ENCODE data around the gene PRSS57.
"Not testable (repeated sequence)": the region's sequence is repeated elsewhere in the genome, so short reads cannot be mapped to it uniquely, and the experiment has no call there.

The PRSS57 gene

GRCh38 chr19:688992-689391 lies 6.3 kb downstream of the PRSS57 start:
- DNase-seq: no peak

- no peak for DNase-seq
Measured at GRCh38 chr19:688214-688613, 7.0 kb downstream of the PRSS57 start.

GRCh38 chr19:687569-688166 lies 7.6 kb downstream of the PRSS57 start:
- DNase-seq: no peak

- no peak for DNase-seq
Measured at GRCh38 chr19:686589-687297, 8.5 kb downstream of the PRSS57 start.

- DNase-seq: no peak
Measured at GRCh38 chr19:685454-685931, 9.8 kb downstream of the PRSS57 start.

GRCh38 chr19:682678-683320 lies 12.5 kb downstream of the PRSS57 start:
- DNase-seq: no peak

GRCh38 chr19:681029-682019 lies 13.9 kb downstream of the PRSS57 start:
- DNase-seq: peak in 1 of 2 donors; percentile 56

- peak; percentile 100 for DNase-seq
Measured at GRCh38 chr19:680287-681028, 14.8 kb downstream of the PRSS57 start.

- DNase-seq: peak; percentile 31 to 62
Measured at GRCh38 chr19:679418-680286, 15.6 kb downstream of the PRSS57 start.

- no peak for DNase-seq
Measured at GRCh38 chr19:678791-679388, 16.4 kb downstream of the PRSS57 start.

- DNase-seq: no peak
Measured at GRCh38 chr19:677601-678436, 17.4 kb downstream of the PRSS57 start.

- no peak for DNase-seq
Measured at GRCh38 chr19:677201-677600, 18.1 kb downstream of the PRSS57 start.

GRCh38 chr19:676339-677105 lies 18.7 kb downstream of the PRSS57 start, which contains the start of gene FSTL3:
Gene FSTL3, plus strand, starts transcription at chr19:676392. Its CDS starts 32 bp downstream, at chr19:676424.
- no peak for DNase-seq

- DNase-seq: no peak
Measured at GRCh38 chr19:676007-676338, 19.3 kb downstream of the PRSS57 start.

GRCh38 chr19:674282-675151 lies 20.7 kb downstream of the PRSS57 start:
- DNase-seq: no peak

GRCh38 chr19:670609-671075 lies 24.6 kb downstream of the PRSS57 start:
- DNase-seq: no peak

GRCh38 chr19:668675-669434 lies 26.4 kb downstream of the PRSS57 start:
- not testable (repeated sequence) for DNase-seq
